Activated T-cell treated with anti-CD3 and anti-CD28 coated beads, Interleukin-2, amount 50 U/mL, for 4 hours (primary cell): Measurements from ENCODE around the gene PEX6. TPM values are rescaled to one million over a fixed set of nuclear protein-coding genes. Genes with fewer than 3 reads are reported as not detected.
"Not testable (repeated sequence)": the region's sequence is repeated elsewhere in the genome, so short reads cannot be mapped to it uniquely, and the experiment has no call there.

Experiments used
- ATAC-seq, 2 donors: fragments of 200-7000 bp; cut with Tn5 transposase; one replicate each; pipeline ENCODE4 v1.10.0; 2021
- DNase-seq: peaks from one replicate; pipeline ENCODE4 v3.0.0-alpha.2; 2020
- H3K27me3 Mint-ChIP-seq: one replicate; pipeline ENCODE4 v1.8.0; 2021; ENCODE audit warnings: low read depth, mixed read lengths
- H3K36me3 Mint-ChIP-seq: one replicate; pipeline ENCODE4 v1.8.0; 2022; ENCODE audit warnings: mixed read lengths; ENCODE audit not compliant: insufficient read depth
- H3K4me1 Mint-ChIP-seq: one replicate; pipeline ENCODE4 v1.8.0; 2021; ENCODE audit warnings: low read depth, mixed read lengths
- H3K4me3 Mint-ChIP-seq: one replicate; pipeline ENCODE4 v1.8.0; 2021; ENCODE audit warnings: mild to moderate bottlenecking, moderate library complexity, mixed read lengths
- H3K9me3 Mint-ChIP-seq: one replicate; pipeline ENCODE4 v1.8.0; 2021; ENCODE audit warnings: mixed read lengths
- total RNA-seq, 3 donors: library from RNA; stranded (reverse); gene quantifications; one replicate each; pipeline ENCODE4 v1.2.1, GENCODE V29; 2021

PEX6 gene
- total RNA-seq, 3 donors from 2014 or later, result 4.2 to 13.2 (median 10.9) TPM

DNA sequence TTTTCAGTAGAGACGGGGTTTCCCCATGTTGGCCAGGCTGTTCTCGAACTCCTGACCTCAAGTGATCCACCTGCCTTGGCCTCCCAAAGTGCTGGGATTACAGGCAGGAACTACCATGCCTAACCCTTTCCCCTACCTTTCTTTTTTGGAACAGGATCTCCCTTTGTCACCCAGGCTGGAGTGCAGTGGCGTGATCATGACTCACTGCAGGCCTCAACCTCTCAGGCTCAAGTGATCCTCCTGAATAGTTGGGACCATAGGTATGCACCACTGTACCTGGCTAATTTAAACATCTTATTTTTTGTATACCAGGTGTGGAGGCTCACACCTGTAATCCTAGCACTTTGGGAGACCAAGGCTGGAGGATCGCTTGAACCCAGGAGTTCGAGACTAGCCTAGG, 37.6 kb downstream of the PEX6 start:
- peaks cover 26% of the 10 kb centered on the region for H3K36me3 Mint-ChIP-seq
- not testable (repeated sequence) for H3K4me1 Mint-ChIP-seq, H3K27me3 Mint-ChIP-seq, DNase-seq, H3K4me3 Mint-ChIP-seq, H3K9me3 Mint-ChIP-seq, ATAC-seq

DNA sequence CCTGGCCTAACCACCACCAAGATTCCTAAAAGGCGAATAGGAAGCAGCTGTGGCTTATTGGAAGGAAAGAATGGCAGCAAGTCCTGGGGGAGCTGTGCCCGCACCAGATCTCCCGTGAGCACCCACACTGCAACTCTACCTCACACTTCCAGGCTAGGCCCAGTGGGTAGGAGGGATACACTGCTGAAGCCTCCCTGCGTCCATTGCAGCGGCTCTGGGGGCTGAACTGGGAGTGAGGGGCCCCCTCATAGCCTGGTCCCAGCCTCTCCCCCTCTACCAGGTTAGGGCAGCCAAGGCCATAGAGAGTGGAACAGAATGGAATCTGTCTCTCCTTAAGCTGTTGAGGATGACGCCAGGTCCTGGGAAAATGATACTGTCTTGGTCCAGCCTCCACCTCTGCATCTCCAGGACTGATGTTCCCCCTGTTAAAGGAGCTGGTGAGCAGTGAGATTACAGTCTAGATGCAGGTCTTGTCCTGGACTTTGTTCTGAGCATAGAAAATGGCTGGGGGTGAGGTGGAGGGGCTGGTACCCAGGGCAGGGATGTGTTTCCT, 38.4 kb downstream of the PEX6 start:
- Mint-ChIP-seq H3K27me3 (no peaks in the 10 kb centered on the region), H3K9me3 (no peaks in the 10 kb centered on the region), H3K36me3 (peaks cover 25% of the 10 kb centered on the region), H3K4me3 (no peak overlapping the region), H3K4me1 (peaks cover 5% of the 10 kb centered on the region)
- DNase-seq, result no peak
- no peak for ATAC-seq

DNA sequence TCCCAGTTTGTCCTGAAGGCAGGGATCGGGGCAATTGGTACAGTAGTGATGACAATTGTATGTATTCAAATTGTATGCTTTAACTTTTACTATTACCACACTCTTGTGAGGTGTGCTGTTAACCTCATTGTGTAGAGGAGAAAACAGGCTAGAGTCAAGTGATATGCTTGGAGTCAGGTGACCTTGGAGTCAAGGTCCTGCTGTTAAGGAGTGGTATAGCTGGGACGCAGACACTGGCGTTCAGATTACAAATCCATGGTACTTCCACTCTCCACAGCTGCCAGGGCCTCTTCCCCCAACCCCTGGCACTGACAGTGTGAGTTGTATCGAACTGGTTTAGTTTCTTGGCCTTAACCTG, 39.2 kb downstream of the PEX6 start:
- Mint-ChIP-seq H3K27me3 (no peaks in the 10 kb centered on the region), H3K36me3 (peaks cover 27% of the 10 kb centered on the region), H3K9me3 (no peaks in the 10 kb centered on the region), H3K4me3 (no peak overlapping the region), H3K4me1 (peaks cover 8% of the 10 kb centered on the region)
- DNase-seq, result no peak
- ATAC-seq, result no peak

DNA sequence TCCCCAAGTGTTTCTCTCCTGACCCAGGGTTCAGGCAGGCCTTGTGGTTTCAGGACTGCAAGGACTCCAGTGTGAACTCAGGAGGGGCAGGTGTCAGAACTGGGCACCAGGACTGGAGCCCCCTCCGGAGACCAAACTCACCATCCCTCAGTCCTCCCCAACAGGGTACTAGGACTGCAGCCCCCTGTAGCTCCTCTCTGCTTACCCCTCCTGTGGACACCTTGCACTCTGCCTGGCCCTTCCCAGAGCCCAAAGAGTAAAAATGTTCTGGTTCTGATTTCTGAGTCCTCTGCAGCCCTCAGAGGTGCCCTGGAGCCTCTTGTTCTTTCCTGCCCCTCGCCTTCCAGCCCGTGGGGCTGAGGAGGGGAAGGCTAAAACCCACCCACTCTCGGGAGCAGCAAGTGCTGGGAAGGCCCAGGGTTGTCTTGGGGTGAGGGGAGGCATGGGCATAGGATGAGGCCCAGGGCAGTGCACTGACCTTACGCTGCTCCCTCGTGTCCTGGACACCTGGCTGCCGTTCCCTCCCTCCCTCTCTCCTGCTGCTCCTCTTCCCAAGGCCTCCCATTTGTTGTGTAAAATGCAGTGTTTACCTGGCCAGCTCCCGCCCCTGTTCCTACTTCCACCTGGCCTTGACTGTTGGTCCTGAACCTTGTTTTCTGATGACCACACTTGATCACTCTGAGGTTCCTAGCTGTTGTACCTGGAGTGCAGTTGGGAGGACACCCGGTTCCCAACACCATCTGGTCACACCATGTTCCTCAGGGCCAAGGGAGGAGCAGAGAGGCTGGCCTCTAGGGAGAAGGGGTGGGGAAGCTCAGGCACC, 39.8 kb downstream of the PEX6 start:
- ATAC-seq (no peak), DNase-seq (no peak)
- Mint-ChIP-seq H3K9me3 (no peaks in the 10 kb centered on the region), H3K4me1 (peaks cover 10% of the 10 kb centered on the region), H3K27me3 (no peaks in the 10 kb centered on the region), H3K36me3 (peaks cover 28% of the 10 kb centered on the region), H3K4me3 (no peak overlapping the region)

DNA sequence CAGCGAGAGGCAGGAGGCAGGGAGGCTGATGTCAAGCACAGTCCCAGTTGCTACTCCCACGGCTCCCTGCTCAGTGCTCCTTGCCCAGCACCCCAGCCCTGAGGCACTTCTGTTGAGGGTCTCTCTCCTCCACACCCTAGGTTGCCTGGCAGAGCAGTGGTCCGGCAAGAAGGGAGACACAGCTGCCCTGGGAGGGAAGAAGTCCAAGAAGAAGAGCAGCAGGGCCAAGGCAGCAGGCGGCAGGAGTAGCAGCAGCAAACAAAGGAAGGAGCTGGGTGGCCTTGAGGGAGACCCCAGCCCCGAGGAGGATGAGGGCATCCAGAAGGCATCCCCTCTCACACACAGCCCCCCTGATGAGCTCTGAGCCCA, 40.6 kb downstream of the PEX6 start:
- Mint-ChIP-seq H3K36me3 (peaks cover 32% of the 10 kb centered on the region), H3K4me1 (peaks cover 17% of the 10 kb centered on the region), H3K4me3 (no peak overlapping the region), H3K27me3 (no peaks in the 10 kb centered on the region), H3K9me3 (no peaks in the 10 kb centered on the region)
- ATAC-seq, result peak in 1 of 2 donors; percentile 34
- no peak for DNase-seq

DNA sequence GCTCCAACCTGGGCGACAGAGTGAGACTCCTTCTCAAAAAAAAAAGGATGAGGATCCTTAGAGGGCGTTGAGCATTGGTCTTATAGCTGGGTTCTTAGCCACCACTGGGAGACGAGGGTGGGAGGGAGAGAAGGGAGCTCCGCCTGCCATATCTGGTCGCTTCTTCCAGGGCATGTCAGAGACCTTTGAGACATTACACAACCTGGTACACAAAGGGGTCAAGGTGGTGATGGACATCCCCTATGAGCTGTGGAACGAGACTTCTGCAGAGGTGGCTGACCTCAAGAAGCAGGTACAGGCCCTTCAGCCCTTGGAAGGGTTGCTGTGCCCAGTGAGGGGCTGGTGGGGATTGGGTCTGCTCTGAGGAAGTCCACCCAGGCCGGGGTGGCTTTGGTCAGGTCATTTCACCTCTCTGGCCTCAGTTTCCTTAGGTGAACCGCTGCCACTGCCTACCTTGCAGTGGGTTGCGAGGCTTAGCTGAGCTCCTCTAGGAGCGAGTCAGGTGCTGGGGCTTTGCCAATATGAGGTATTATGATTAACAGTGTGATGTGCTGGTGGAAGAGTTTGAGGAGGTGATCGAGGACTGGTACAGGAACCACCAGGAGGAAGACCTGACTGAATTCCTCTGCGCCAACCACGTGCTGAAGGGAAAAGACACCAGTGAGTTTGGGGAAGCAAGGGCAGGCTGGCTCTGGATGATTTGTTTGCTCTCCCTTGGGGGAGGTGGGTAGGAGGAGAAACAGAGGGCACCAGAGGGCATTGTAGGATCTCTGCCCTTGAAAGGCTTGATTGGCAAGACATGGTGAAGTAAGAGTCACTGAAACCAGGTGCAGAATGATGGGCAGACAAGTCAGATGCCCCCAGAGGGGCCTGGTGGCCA, 41.2 kb downstream of the PEX6 start:
- no peak for DNase-seq
- Mint-ChIP-seq H3K4me3 (no peak overlapping the region), H3K36me3 (peaks cover 35% of the 10 kb centered on the region), H3K4me1 (peaks cover 23% of the 10 kb centered on the region), H3K9me3 (no peaks in the 10 kb centered on the region), H3K27me3 (no peaks in the 10 kb centered on the region)
- ATAC-seq, result no peak

DNA sequence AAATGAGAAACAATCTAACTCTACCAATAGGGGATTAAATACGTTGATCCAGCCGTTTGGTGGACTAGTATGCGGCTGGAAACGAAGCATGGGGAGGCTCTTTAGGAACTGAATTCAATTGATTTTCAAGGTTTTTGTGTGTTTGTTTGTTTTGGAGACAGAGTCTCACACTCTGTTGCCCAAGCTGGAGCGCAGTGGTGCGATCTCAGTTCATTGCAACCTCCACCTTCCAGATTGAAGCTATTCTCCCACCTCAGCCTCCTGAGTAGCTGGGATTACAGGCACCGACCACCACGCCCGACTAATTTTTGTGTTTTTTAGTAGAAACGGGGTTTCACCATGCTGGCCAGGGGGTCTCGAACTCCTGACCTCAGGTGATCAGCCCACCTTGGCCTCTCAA, 42.6 kb downstream of the PEX6 start:
- H3K9me3 Mint-ChIP-seq, result no peaks in the 10 kb centered on the region
- no peaks in the 10 kb centered on the region for H3K27me3 Mint-ChIP-seq
- H3K4me1 Mint-ChIP-seq, result peaks cover 35% of the 10 kb centered on the region
- H3K4me3 Mint-ChIP-seq, result no peak overlapping the region
- peaks cover 43% of the 10 kb centered on the region for H3K36me3 Mint-ChIP-seq
- ATAC-seq (no peak), DNase-seq (no peak)

DNA sequence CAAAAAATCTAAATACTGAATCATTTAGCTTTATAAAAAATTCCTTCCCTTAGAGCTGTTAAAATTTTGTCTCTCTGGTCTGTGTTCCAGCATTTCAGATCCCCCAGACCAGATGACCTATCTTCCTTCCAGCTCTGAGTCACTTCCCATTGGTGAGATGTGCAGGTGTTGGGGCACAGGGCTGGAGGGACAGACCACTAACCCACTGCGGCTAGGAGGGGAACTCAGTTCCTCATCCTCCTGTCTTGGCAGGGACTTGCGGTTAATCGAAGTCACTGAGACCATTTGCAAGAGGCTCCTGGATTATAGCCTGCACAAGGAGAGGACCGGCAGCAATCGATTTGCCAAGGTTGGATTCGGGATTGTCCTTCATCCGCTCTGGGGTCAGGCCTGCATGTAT, 43.7 kb downstream of the PEX6 start:
- no peak for DNase-seq
- ATAC-seq, result no peak
- H3K4me3 Mint-ChIP-seq, result no peak overlapping the region
- H3K4me1 Mint-ChIP-seq, result peaks cover 44% of the 10 kb centered on the region
- H3K9me3 Mint-ChIP-seq, result no peaks in the 10 kb centered on the region
- H3K36me3 Mint-ChIP-seq, result peaks cover 45% of the 10 kb centered on the region
- no peaks in the 10 kb centered on the region for H3K27me3 Mint-ChIP-seq

DNA sequence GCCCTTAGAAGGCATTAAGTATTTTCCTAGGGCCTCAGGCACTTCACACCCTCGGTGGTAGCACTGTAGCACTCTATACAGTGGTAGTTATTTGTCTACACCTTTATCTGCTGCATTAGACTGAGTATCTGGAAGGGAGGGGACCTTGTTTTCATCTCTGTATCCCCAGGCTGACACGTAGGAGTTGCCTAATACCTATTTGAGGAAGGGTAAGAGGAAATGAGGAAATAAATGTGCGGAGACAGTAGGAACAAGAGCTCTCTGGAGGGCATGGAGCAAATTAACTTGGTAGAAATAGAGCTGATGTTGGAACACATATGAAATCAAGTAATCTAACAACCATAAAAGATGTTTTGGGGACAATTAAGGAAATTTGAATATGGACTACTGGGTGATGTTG, 45.8 kb downstream of the PEX6 start:
- H3K9me3 Mint-ChIP-seq, result no peaks in the 10 kb centered on the region

DNA sequence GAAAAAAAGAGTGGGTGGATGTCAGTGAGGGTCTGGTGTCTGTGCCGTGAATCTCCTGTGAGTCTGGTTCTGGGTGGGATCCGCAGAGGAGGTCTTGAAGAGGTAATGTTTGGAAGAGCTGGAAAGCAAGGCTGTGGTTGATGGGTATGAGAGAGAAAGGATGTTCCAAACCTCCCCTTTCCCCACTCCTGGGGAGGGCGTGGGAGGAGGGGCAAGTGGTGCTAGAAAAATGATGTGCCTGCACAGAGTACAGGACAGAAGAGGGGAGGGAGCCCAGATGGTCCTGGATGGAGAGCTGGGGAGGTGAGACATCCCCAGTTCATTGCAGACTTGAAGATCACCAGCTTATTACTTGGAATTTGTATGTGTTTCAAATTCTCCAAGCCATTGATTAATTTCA, 46.6 kb downstream of the PEX6 start:
- peaks cover 34% of the 10 kb centered on the region for H3K36me3 Mint-ChIP-seq
- ATAC-seq (no peak), DNase-seq (no peak)
- no peaks in the 10 kb centered on the region for H3K27me3 Mint-ChIP-seq
- no peaks in the 10 kb centered on the region for H3K9me3 Mint-ChIP-seq
- peaks cover 50% of the 10 kb centered on the region for H3K4me1 Mint-ChIP-seq
- H3K4me3 Mint-ChIP-seq, result peak overlapping the region; percentile 75

More for the DNA sequence above, 45.8 kb downstream of the PEX6 start:
- ATAC-seq (no peak), DNase-seq (no peak)
- peaks cover 50% of the 10 kb centered on the region for H3K4me1 Mint-ChIP-seq
- peak overlapping the region; percentile 55 for H3K4me3 Mint-ChIP-seq
- no peaks in the 10 kb centered on the region for H3K27me3 Mint-ChIP-seq
- H3K36me3 Mint-ChIP-seq, result peaks cover 38% of the 10 kb centered on the region

DNA sequence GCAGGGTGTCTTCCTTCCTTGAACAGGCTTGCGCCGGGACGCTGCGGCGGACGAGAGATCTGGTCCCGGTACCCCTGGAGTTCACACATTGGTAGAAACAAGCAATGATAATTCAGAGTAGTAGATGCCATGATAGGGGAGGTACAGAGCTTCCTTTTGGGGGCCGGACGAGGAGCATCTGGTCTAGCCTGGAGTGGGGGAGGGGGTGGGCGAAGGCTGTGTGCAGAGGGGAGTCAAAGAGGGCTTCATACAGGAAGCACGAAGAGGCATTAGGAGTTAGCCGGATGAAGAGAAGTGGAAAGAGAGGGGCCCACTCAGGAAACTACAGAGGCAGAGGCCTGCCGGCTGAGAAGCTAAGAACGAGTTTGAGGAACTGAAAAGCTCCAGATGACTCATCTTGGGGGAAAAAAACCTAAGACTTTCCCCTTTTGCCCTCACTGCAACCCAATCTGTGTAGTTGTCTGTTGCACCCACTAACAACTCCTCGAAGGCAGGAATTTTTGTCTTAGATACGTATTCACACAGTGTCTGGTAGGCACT, 49.1 kb downstream of the PEX6 start:
- peaks cover 26% of the 10 kb centered on the region for H3K36me3 Mint-ChIP-seq
- ATAC-seq (peak; percentile 53 to 54), DNase-seq (peak; percentile 42)
- peak overlapping the region; percentile 90 for H3K4me3 Mint-ChIP-seq
- H3K27me3 Mint-ChIP-seq, result no peaks in the 10 kb centered on the region
- no peaks in the 10 kb centered on the region for H3K9me3 Mint-ChIP-seq
- peaks cover 44% of the 10 kb centered on the region for H3K4me1 Mint-ChIP-seq

DNA sequence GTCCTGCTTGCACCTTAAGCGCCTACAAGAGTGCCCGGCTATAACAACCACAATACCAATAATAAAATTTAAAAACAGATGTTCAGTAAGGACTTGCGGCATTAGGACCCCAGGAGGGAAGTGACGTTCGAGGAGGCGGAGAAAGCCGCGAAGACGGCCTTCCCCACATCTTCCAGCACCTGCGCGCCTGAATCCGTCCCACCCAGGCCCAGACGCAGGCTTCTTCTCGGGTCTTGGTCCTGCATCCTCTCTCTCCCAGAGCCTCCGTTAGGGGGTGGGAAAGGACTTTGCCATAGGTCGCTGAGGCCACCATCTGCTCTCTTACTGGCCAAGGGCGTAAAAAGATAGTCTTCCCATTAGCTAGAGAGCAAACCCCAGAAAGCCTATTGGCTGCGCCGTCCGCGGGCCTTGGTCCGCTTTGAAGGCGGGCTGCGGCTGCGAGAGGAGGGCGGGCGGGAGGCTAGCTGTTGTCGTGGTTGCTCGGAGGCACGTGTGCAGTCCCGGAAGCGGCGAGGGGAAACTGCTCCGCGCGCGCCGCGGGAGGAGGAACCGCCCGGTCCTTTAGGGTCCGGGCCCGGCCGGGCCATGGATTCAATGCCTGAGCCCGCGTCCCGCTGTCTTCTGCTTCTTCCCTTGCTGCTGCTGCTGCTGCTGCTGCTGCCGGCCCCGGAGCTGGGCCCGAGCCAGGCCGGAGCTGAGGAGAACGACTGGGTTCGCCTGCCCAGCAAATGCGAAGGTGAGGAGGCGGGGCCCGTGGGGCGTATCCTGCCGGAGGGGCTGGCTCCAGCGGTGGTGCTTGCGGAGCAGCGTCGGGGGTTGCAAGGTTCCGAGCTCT, 49.8 kb downstream of the PEX6 start, which contains the start of gene CNPY3:
TSS of gene CNPY3 (plus strand) at position 495 of the 835 bp plus-strand sequence. CDS start at position 586, 91 bp downstream.
- peaks cover 41% of the 10 kb centered on the region for H3K4me1 Mint-ChIP-seq
- DNase-seq, result peak; percentile 84
- no peaks in the 10 kb centered on the region for H3K27me3 Mint-ChIP-seq
- peaks cover 25% of the 10 kb centered on the region for H3K36me3 Mint-ChIP-seq
- no peaks in the 10 kb centered on the region for H3K9me3 Mint-ChIP-seq
- ATAC-seq, result peak; percentile 86 to 87
- peak within 1 kb of the TSS; percentile 90 for H3K4me3 Mint-ChIP-seq

DNA sequence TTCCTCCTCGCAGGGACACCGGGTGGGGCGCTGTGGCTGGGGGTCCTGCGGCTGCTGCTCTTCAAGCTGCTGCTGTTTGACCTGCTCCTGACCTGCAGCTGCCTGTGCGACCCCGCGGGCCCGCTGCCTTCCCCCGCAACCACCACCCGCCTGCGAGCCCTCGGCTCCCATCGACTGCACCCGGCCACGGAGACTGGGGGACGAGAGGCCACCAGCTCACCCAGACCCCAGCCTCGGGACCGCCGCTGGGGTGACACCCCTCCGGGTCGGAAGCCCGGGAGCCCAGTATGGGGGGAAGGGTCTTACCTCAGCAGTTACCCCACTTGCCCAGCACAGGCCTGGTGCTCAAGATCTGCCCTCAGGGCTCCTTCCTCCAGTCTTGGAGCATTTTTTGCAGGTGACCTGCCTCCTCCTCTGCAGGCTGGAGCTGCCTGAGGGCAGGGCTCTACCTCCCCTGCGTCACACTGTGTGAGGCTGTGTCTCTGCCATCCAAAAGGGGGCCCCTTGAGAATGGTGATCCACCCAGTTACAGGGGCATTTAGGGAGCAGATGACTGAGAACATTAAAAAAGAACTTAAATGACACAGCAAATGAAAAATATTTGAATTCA, 53.6 kb downstream of the PEX6 start:
- no peaks in the 10 kb centered on the region for H3K27me3 Mint-ChIP-seq
- no peak for DNase-seq
- no peaks in the 10 kb centered on the region for H3K9me3 Mint-ChIP-seq
- H3K4me3 Mint-ChIP-seq, result no peak overlapping the region
- peaks cover 8% of the 10 kb centered on the region for H3K4me1 Mint-ChIP-seq
- no peak for ATAC-seq
- peaks cover 3% of the 10 kb centered on the region for H3K36me3 Mint-ChIP-seq
